H1 (cell line): Measurements from ENCODE around the gene COL6A3.

Source experiments
- CEBPB ChIP-seq: IDR thresholded peaks from 2 replicates; pipeline ENCODE4 v1.6.1; 2012; ENCODE audit warnings: low read depth, low read length
- CTCF ChIP-seq, 3 experiments: IDR thresholded peaks; 1 replicate in 2 of 3; 2 replicates in 1 of 3; pipeline versions ENCODE4 v1.5.1 to v1.6.1; 2011; ENCODE audit warnings: low read length in 3 of 3, mild to moderate bottlenecking in 3 of 3, inconsistent platforms in 2 of 3, low read depth in 1 of 3, moderate library complexity in 1 of 3; ENCODE audit not compliant: insufficient read depth in 1 of 3; ENCODE audit errors: control extremely low read depth in 1 of 3
- EP300 ChIP-seq, 2 experiments: IDR thresholded peaks; 1 replicate in 1 of 2; 2 replicates in 1 of 2; pipeline ENCODE4 v1.6.1; 2011 to 2012; ENCODE audit warnings: low read depth in 2 of 2, low read length in 2 of 2, mild to moderate bottlenecking in 2 of 2, borderline replicate concordance in 1 of 2, inconsistent platforms in 1 of 2, moderate library complexity in 1 of 2
- EZH2 ChIP-seq: fragments of 200-600 bp; sonication (generic); IDR thresholded peaks from 2 replicates; pipeline ENCODE4 v1.7.1; 2012; ENCODE audit warnings: low read depth, mild to moderate bottlenecking, moderate library complexity, low read length, inconsistent platforms; ENCODE audit not compliant: severe bottlenecking
- HDAC2 ChIP-seq, 2 experiments: fragments of 300-600 bp in 1 of 2; sonication (generic) in 1 of 2; IDR thresholded peaks; 2 replicates each; pipeline ENCODE4 v1.6.1; 2011 to 2012; ENCODE audit warnings: low read depth in 2 of 2, low read length in 2 of 2, mild to moderate bottlenecking in 2 of 2, moderate library complexity in 2 of 2, borderline replicate concordance in 1 of 2, inconsistent platforms in 1 of 2
- NRF1 ChIP-seq: IDR thresholded peaks from 2 replicates; pipeline ENCODE4 v1.6.1; 2011; ENCODE audit warnings: mild to moderate bottlenecking, low read depth, low read length, improper control_type of control experiment
- POLR2A ChIP-seq, 2 experiments: IDR thresholded peaks; 1 replicate in 1 of 2; 2 replicates in 1 of 2; pipeline ENCODE4 v1.6.1; 2011; ENCODE audit warnings: low read depth in 2 of 2, low read length in 2 of 2, mild to moderate bottlenecking in 2 of 2; ENCODE audit errors: control extremely low read depth in 1 of 2
- RFX5 ChIP-seq: IDR thresholded peaks from 2 replicates; pipeline ENCODE4 v1.6.1; 2011; ENCODE audit warnings: low read depth, low read length, improper control_type of control experiment, borderline replicate concordance
- TAF1 ChIP-seq: IDR thresholded peaks from 2 replicates; pipeline ENCODE4 v1.6.1; 2011; ENCODE audit warnings: mild to moderate bottlenecking, low read depth, low read length
- TF ChIP-seq, protein P1 (sequence below): fragments of 300-600 bp; sonication (generic); IDR thresholded peaks from 2 replicates; pipeline ENCODE4 v1.7.1; 2012; ENCODE audit warnings: low read length, moderate library complexity, mild to moderate bottlenecking, inconsistent platforms; ENCODE audit not compliant: insufficient replicate concordance

- TF ChIP-seq RFX5 (no peak), CTCF (IDR thresholded peaks at IDR 0.05; ENCODE audit: control extremely low read depth in 1 of 3, insufficient read depth in 1 of 3, low read depth in 1 of 3, low read length in 3 of 3) (no peak), POLR2A (IDR thresholded peaks at IDR 0.05; ENCODE audit: control extremely low read depth in 1 of 2, low read depth in 2 of 2, low read length in 2 of 2) (no peak), HDAC2 (IDR thresholded peaks at IDR 0.05; ENCODE audit: borderline replicate concordance in 1 of 2, low read depth in 2 of 2, low read length in 2 of 2) (no peak), CEBPB (no peak), EZH2 (no peak), TAF1 (no peak), EP300 (IDR thresholded peaks at IDR 0.05; ENCODE audit: borderline replicate concordance in 1 of 2, low read depth in 2 of 2, low read length in 2 of 2) (no peak), NRF1 (no peak)
- TF ChIP-seq, protein P1, sequence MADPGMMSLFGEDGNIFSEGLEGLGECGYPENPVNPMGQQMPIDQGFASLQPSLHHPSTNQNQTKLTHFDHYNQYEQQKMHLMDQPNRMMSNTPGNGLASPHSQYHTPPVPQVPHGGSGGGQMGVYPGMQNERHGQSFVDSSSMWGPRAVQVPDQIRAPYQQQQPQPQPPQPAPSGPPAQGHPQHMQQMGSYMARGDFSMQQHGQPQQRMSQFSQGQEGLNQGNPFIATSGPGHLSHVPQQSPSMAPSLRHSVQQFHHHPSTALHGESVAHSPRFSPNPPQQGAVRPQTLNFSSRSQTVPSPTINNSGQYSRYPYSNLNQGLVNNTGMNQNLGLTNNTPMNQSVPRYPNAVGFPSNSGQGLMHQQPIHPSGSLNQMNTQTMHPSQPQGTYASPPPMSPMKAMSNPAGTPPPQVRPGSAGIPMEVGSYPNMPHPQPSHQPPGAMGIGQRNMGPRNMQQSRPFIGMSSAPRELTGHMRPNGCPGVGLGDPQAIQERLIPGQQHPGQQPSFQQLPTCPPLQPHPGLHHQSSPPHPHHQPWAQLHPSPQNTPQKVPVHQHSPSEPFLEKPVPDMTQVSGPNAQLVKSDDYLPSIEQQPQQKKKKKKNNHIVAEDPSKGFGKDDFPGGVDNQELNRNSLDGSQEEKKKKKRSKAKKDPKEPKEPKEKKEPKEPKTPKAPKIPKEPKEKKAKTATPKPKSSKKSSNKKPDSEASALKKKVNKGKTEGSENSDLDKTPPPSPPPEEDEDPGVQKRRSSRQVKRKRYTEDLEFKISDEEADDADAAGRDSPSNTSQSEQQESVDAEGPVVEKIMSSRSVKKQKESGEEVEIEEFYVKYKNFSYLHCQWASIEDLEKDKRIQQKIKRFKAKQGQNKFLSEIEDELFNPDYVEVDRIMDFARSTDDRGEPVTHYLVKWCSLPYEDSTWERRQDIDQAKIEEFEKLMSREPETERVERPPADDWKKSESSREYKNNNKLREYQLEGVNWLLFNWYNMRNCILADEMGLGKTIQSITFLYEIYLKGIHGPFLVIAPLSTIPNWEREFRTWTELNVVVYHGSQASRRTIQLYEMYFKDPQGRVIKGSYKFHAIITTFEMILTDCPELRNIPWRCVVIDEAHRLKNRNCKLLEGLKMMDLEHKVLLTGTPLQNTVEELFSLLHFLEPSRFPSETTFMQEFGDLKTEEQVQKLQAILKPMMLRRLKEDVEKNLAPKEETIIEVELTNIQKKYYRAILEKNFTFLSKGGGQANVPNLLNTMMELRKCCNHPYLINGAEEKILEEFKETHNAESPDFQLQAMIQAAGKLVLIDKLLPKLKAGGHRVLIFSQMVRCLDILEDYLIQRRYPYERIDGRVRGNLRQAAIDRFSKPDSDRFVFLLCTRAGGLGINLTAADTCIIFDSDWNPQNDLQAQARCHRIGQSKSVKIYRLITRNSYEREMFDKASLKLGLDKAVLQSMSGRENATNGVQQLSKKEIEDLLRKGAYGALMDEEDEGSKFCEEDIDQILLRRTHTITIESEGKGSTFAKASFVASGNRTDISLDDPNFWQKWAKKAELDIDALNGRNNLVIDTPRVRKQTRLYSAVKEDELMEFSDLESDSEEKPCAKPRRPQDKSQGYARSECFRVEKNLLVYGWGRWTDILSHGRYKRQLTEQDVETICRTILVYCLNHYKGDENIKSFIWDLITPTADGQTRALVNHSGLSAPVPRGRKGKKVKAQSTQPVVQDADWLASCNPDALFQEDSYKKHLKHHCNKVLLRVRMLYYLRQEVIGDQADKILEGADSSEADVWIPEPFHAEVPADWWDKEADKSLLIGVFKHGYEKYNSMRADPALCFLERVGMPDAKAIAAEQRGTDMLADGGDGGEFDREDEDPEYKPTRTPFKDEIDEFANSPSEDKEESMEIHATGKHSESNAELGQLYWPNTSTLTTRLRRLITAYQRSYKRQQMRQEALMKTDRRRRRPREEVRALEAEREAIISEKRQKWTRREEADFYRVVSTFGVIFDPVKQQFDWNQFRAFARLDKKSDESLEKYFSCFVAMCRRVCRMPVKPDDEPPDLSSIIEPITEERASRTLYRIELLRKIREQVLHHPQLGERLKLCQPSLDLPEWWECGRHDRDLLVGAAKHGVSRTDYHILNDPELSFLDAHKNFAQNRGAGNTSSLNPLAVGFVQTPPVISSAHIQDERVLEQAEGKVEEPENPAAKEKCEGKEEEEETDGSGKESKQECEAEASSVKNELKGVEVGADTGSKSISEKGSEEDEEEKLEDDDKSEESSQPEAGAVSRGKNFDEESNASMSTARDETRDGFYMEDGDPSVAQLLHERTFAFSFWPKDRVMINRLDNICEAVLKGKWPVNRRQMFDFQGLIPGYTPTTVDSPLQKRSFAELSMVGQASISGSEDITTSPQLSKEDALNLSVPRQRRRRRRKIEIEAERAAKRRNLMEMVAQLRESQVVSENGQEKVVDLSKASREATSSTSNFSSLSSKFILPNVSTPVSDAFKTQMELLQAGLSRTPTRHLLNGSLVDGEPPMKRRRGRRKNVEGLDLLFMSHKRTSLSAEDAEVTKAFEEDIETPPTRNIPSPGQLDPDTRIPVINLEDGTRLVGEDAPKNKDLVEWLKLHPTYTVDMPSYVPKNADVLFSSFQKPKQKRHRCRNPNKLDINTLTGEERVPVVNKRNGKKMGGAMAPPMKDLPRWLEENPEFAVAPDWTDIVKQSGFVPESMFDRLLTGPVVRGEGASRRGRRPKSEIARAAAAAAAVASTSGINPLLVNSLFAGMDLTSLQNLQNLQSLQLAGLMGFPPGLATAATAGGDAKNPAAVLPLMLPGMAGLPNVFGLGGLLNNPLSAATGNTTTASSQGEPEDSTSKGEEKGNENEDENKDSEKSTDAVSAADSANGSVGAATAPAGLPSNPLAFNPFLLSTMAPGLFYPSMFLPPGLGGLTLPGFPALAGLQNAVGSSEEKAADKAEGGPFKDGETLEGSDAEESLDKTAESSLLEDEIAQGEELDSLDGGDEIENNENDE, result no peak
Measured at GRCh38 chr2:237304763-237305514, 109.0 kb downstream of the COL6A3 start.
